Measurements from ENCODE around the gene MATN1.
"Not testable (repeated sequence)": the region's sequence is repeated elsewhere in the genome, so short reads cannot be mapped to it uniquely, and the experiment has no call there.

The MATN1 gene

DNA sequence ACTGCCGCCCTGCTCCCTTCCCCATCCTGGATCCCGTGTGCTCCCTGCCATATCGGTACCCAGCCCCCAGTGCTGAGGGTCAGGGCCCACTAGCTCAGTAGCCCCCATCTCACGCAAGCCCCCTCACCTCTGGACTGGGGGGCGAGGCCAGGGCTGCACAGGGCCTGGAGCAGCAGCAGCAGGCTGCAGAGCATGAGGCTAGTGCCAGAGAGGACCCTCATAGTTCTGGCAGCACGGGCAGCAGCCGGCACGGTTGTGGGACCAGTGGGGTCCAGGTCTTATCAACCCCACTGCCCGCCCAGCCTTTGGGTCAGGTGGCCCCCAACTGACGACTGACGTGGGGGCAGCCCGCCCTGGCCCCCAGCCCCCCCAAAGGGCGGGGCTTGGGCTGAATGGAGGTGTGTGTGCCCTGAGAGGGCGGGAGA, at the start of gene MATN1:
Gene MATN1, minus strand, starts transcription at position 255 of the 425 bp plus-strand sequence. Its CDS starts 34 bp downstream, at position 221.
- no peaks in the 10 kb centered on the region for H3K9me3 ChIP-seq
- H3K36me3 ChIP-seq = no peaks in the 10 kb centered on the region
- no peak within 1 kb of the TSS for H3K4me3 ChIP-seq (ENCODE audit: low read depth in 1 of 2, low read length in 1 of 2)
- no peak within 1 kb of the TSS for H3K27ac ChIP-seq
- no peak for TF ChIP-seq CTCF (IDR thresholded peaks at IDR 0.05)
- H3K27me3 ChIP-seq = no peaks in the 10 kb centered on the region
- peaks cover 10 to 12% of the 10 kb centered on the region in 2 experiments for H3K4me1 ChIP-seq (ENCODE audit: control insufficient read depth in 1 of 2, insufficient read depth in 1 of 2, low read depth in 1 of 2, low read length in 1 of 2)

DNA sequence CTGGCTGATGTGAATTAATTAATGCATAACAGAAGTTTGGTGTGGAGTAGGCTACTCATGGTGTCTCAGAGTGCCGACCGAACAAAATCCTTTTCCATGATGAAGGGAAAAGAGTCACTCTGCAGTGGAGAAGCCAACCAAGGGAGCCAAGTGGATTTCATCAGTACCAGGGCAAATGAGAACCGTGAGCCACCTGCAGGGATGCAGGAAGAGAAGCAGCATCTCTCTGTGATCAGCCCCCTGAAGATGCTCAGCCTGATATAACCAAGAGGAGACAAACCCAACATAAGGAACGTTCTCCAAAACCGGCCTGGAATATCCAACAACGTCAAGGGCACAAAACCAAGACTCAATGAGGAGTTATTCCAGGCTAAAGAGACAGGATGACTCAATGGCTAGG, 47.6 kb upstream of the MATN1 start:
- Histone ChIP-seq H3K9me3 (no peaks in the 10 kb centered on the region), H3K36me3 (no peaks in the 10 kb centered on the region), H3K4me1 (ENCODE audit: control insufficient read depth in 1 of 2, insufficient read depth in 1 of 2, low read depth in 1 of 2, low read length in 1 of 2) (no peaks in the 10 kb centered on the region), H3K27me3 (no peaks in the 10 kb centered on the region), H3K27ac (no peak overlapping the region), H3K4me3 (ENCODE audit: low read depth in 1 of 2, low read length in 1 of 2) (no peak overlapping the region)
- no peak for TF ChIP-seq CTCF (IDR thresholded peaks at IDR 0.05)

GRCh38 chr1:30770150-30770549, 46.8 kb upstream of the MATN1 start:
- no peaks in the 10 kb centered on the region for H3K9me3 ChIP-seq
- TF ChIP-seq CTCF (IDR thresholded peaks at IDR 0.05) = no peak
- H3K4me3 ChIP-seq (ENCODE audit: low read depth in 1 of 2, low read length in 1 of 2) = no peak overlapping the region
- H3K27me3 ChIP-seq = no peaks in the 10 kb centered on the region
- H3K36me3 ChIP-seq = no peaks in the 10 kb centered on the region
- no peak overlapping the region for H3K27ac ChIP-seq
- H3K4me1 ChIP-seq (ENCODE audit: control insufficient read depth in 1 of 2, insufficient read depth in 1 of 2, low read depth in 1 of 2, low read length in 1 of 2) = no peaks in the 10 kb centered on the region

GRCh38 chr1:30768830-30769718, 45.7 kb upstream of the MATN1 start:
- no peak for TF ChIP-seq CTCF (IDR thresholded peaks at IDR 0.05)
- H3K27me3 ChIP-seq = no peaks in the 10 kb centered on the region
- H3K4me1 ChIP-seq (ENCODE audit: control insufficient read depth in 1 of 2, insufficient read depth in 1 of 2, low read depth in 1 of 2, low read length in 1 of 2) = no peaks in the 10 kb centered on the region
- H3K36me3 ChIP-seq = no peaks in the 10 kb centered on the region
- H3K27ac ChIP-seq = no peak overlapping the region
- H3K4me3 ChIP-seq (ENCODE audit: low read depth in 1 of 2, low read length in 1 of 2) = no peak overlapping the region
- H3K9me3 ChIP-seq = no peaks in the 10 kb centered on the region

DNA sequence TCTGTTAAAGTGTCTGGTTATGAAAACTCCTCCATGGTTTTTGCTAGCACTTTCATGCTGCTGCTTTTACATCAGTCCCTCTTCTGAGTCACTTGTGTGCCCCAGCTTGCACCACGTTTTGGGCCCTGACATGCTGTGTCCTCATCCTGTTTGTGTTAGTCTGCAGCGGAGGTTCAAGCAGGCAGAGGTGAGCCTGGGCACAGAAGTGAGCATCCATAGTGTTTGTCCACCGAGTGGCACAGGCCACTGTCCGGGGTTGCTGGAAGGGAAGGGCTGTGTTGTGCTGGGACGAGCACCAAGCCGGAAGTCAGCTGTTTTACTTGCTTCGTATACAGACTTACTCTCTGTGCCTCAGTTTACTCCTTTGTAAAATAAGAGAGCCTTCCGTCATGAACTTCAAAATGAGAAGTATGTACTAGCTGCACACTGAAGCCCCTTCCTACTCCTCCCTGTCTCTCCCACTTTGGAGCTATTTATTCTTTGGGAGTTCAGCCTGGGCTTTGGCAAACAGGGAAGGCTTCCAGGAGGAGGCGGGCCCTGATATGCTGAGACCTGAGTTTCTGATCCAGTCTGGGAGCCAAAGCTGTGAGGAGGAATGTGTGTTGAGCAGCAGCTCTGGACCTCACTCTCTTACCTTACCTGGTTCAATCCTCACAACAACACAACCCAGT, 44.9 kb upstream of the MATN1 start:
- no peak for TF ChIP-seq CTCF (IDR thresholded peaks at IDR 0.05)
- H3K4me1 ChIP-seq (ENCODE audit: control insufficient read depth in 1 of 2, insufficient read depth in 1 of 2, low read depth in 1 of 2, low read length in 1 of 2) = peaks cover 0 to 3% of the 10 kb centered on the region in 2 experiments
- H3K27ac ChIP-seq = no peak overlapping the region

GRCh38 chr1:30766948-30767347, 43.6 kb upstream of the MATN1 start:
- H3K4me1 ChIP-seq (ENCODE audit: control insufficient read depth in 1 of 2, insufficient read depth in 1 of 2, low read depth in 1 of 2, low read length in 1 of 2); H3K9me3 ChIP-seq: not testable (repeated sequence)

More for the DNA sequence above, 44.9 kb upstream of the MATN1 start:
- no peaks in the 10 kb centered on the region for H3K36me3 ChIP-seq
- H3K27me3 ChIP-seq = no peaks in the 10 kb centered on the region
- H3K9me3 ChIP-seq = no peaks in the 10 kb centered on the region
- no peak overlapping the region for H3K4me3 ChIP-seq (ENCODE audit: low read depth in 1 of 2, low read length in 1 of 2)

More at GRCh38 chr1:30766948-30767347, 43.6 kb upstream of the MATN1 start:
- H3K36me3 ChIP-seq; H3K27me3 ChIP-seq; H3K27ac ChIP-seq; H3K4me3 ChIP-seq (ENCODE audit: low read depth in 1 of 2, low read length in 1 of 2): not testable (repeated sequence)
